Cardiac muscle cell (in vitro differentiated cells and primary cell): Measurements from ENCODE around the gene FALEC. TPM values are rescaled to one million over a fixed set of nuclear protein-coding genes. Genes with fewer than 3 reads are reported as not detected.

ENCODE experiments used
- DNase-seq, 2 donors: peaks; one replicate each; pipeline versions ENCODE4 v3.0.0 to v3.0.0-alpha.2; 2010 to 2017; ENCODE audit warnings: low read depth in 1 of 2, low spot score in 1 of 2
- H3K27ac ChIP-seq: fragments of 200-600 bp; sonication (generic); 2 replicates; pipeline ENCODE4 v1.5.1; 2016
- H3K27me3 ChIP-seq: fragments of 200-600 bp; sonication (generic); 2 replicates; pipeline ENCODE4 v1.6.0; 2016; ENCODE audit warnings: control low read depth
- H3K36me3 ChIP-seq: fragments of 200-600 bp; sonication (generic); 2 replicates; pipeline ENCODE4 v1.5.1; 2016; ENCODE audit warnings: control low read depth
- H3K4me1 ChIP-seq: fragments of 200-600 bp; sonication (generic); 2 replicates; pipeline ENCODE4 v1.8.1; 2017; ENCODE audit warnings: low read depth, mild to moderate bottlenecking, mixed run types
- H3K4me3 ChIP-seq: fragments of 200-600 bp; sonication (generic); 2 replicates; pipeline ENCODE4 v1.5.1; 2016; ENCODE audit warnings: mild to moderate bottlenecking
- H3K9me3 ChIP-seq: fragments of 200-600 bp; sonication (generic); 2 replicates; pipeline ENCODE4 v1.5.1; 2017; ENCODE audit warnings: low read depth, mild to moderate bottlenecking, control low read depth
- CTCF ChIP-seq: IDR thresholded peaks from 2 replicates; pipeline ENCODE4 v1.5.1; 2012; ENCODE audit warnings: low read depth, mild to moderate bottlenecking, low read length
- polyA plus RNA-seq: library from polyadenylated mRNA; unstranded; fragments of >200 nt; fragmentation: Nextera tagmentation; extraction: Ambion mirVana; gene quantifications from 2 replicates; pipeline ENCODE4 v1.2.1, GENCODE V29; 2016
- total RNA-seq: library from RNA; depleted of rRNA; stranded (reverse); fragments of >200 nt; gene quantifications from 2 replicates; pipeline ENCODE4 v1.2.3, GENCODE V29; 2016

The FALEC gene
- total and polyA plus RNA-seq, 2 experiments from 2014 or later, result 3.9 to 4.7 TPM

- no peaks in the 10 kb centered on the region for H3K9me3 ChIP-seq
- peaks cover 14% of the 10 kb centered on the region for H3K4me1 ChIP-seq
- H3K27me3 ChIP-seq, result no peaks in the 10 kb centered on the region
- peak overlapping the region; percentile 73 for H3K27ac ChIP-seq
- no peak for TF ChIP-seq CTCF
- H3K4me3 ChIP-seq, result no peak overlapping the region
- H3K36me3 ChIP-seq, result no peaks in the 10 kb centered on the region
- no peak for DNase-seq
Observed at GRCh38 chr1:150550222-150551050, 34.9 kb downstream of the FALEC start.

- peaks cover 9% of the 10 kb centered on the region for H3K4me1 ChIP-seq
- DNase-seq, result no peak
- no peak overlapping the region for H3K4me3 ChIP-seq
- H3K27ac ChIP-seq, result peak overlapping the region; percentile 73
- no peaks in the 10 kb centered on the region for H3K9me3 ChIP-seq
- H3K27me3 ChIP-seq, result no peaks in the 10 kb centered on the region
- TF ChIP-seq CTCF, result no peak
- H3K36me3 ChIP-seq, result no peaks in the 10 kb centered on the region
Observed at GRCh38 chr1:150551051-150551783, 35.7 kb downstream of the FALEC start.

- no peak for DNase-seq
- Histone ChIP-seq H3K27ac (peak overlapping the region; percentile 81), H3K9me3 (no peaks in the 10 kb centered on the region), H3K36me3 (no peaks in the 10 kb centered on the region), H3K4me1 (peaks cover 9% of the 10 kb centered on the region), H3K4me3 (no peak overlapping the region), H3K27me3 (no peaks in the 10 kb centered on the region)
- no peak for TF ChIP-seq CTCF
Observed at GRCh38 chr1:150551784-150552127, 36.2 kb downstream of the FALEC start.

GRCh38 chr1:150552128-150552910 lies 36.8 kb downstream of the FALEC start:
- peak; percentile 51 to 98 for DNase-seq
- H3K27ac ChIP-seq, result peak overlapping the region; percentile 81
- H3K4me1 ChIP-seq, result peaks cover 9% of the 10 kb centered on the region

More at GRCh38 chr1:150552128-150552910, 36.8 kb downstream of the FALEC start:
- Histone ChIP-seq H3K36me3 (no peaks in the 10 kb centered on the region), H3K27me3 (no peaks in the 10 kb centered on the region), H3K4me3 (no peak overlapping the region), H3K9me3 (no peaks in the 10 kb centered on the region)
- peak; percentile 15 for TF ChIP-seq CTCF
